Body of pancreas (tissue), 4 donors: ENCODE measurements around the gene HSCB.

Source experiments
- CTCF ChIP-seq, 7 experiments: fragments of 450-650 bp in 4 of 7; fragments of 200-600 bp in 3 of 7; sonication (generic) in 3 of 7; IDR thresholded peaks; one replicate each; pipeline ENCODE4 v1.5.1; 2016 to 2019; ENCODE audit warnings: antibody characterized with exemption in 7 of 7
- POLR2A ChIP-seq, 3 donors: fragments of 450-650 bp; IDR thresholded peaks; one replicate each; pipeline ENCODE4 v1.6.1; 2016; ENCODE audit warnings: antibody characterized with exemption in 3 of 3, mild to moderate bottlenecking in 2 of 3

GRCh38 chr22:28801845-28802594, 60.2 kb downstream of the HSCB start:
- no peak for TF ChIP-seq CTCF (IDR thresholded peaks at IDR 0.05)
- TF ChIP-seq POLR2A (IDR thresholded peaks at IDR 0.05), result peak in 2 of 3 donors; percentile 58 to 61
